H1 (cell line): ENCODE results near the gene GNAI1. TPM values are rescaled to one million over a fixed set of nuclear protein-coding genes. Genes with fewer than 3 reads are reported as not detected.

ENCODE experiments used
- CTBP2 ChIP-seq: IDR thresholded peaks from 2 replicates; pipeline ENCODE4 v1.7.0; 2011; ENCODE audit warnings: borderline replicate concordance, mild to moderate bottlenecking, moderate library complexity, mixed read lengths, low read length; ENCODE audit not compliant: insufficient read depth, insufficient read length
- EP300 ChIP-seq, 2 experiments: IDR thresholded peaks; 1 replicate in 1 of 2; 2 replicates in 1 of 2; pipeline ENCODE4 v1.6.1; 2011 to 2012; ENCODE audit warnings: low read depth in 2 of 2, low read length in 2 of 2, mild to moderate bottlenecking in 2 of 2, borderline replicate concordance in 1 of 2, inconsistent platforms in 1 of 2, moderate library complexity in 1 of 2
- RXRA ChIP-seq: IDR thresholded peaks from 2 replicates; pipeline ENCODE4 v1.6.1; 2011; ENCODE audit warnings: low read depth, mild to moderate bottlenecking, low read length, moderate library complexity; ENCODE audit not compliant: insufficient read depth
- SIX5 ChIP-seq: IDR thresholded peaks from 2 replicates; pipeline ENCODE4 v1.6.1; 2011; ENCODE audit warnings: mild to moderate bottlenecking, low read depth, low read length
- TAF1 ChIP-seq: IDR thresholded peaks from 2 replicates; pipeline ENCODE4 v1.6.1; 2011; ENCODE audit warnings: mild to moderate bottlenecking, low read depth, low read length
- polyA plus RNA-seq, 7 experiments: library from polyadenylated mRNA; depleted of rRNA in 3 of 7; stranded (reverse) in 5 of 7; unstranded in 2 of 7; fragments of >200 nt in 5 of 7; fragments of 200-250 nt in 2 of 7; gene quantifications; 1 replicate in 5 of 7; 2 replicates in 1 of 7; 4 replicates in 1 of 7; pipeline versions ENCODE4 v1.2.1 to v1.2.3, GENCODE V29; 2011 to 2013; ENCODE audit warnings: missing spikeins in 2 of 7, mixed read lengths in 2 of 7
- total RNA-seq: library from RNA; stranded (reverse); fragmentation: NEBNext Ultra II Directional; extraction: Animal tissue kit (Norgen Biotek cat#: 25700); gene quantifications from 2 replicates; pipeline ENCODE4 v1.2.1, GENCODE V29; 2021
- TF ChIP-seq, protein P1 (sequence below): fragments of 300-600 bp; sonication (generic); IDR thresholded peaks from 2 replicates; pipeline ENCODE4 v1.7.1; 2012; ENCODE audit warnings: low read length, moderate library complexity, mild to moderate bottlenecking, inconsistent platforms; ENCODE audit not compliant: insufficient replicate concordance

GNAI1 gene
- total and polyA plus RNA-seq, 2 of the 8 experiments (the other 6 are each of a cell fraction or from before 2014, with no cell fraction given), result 8.0 to 29.5 TPM

DNA sequence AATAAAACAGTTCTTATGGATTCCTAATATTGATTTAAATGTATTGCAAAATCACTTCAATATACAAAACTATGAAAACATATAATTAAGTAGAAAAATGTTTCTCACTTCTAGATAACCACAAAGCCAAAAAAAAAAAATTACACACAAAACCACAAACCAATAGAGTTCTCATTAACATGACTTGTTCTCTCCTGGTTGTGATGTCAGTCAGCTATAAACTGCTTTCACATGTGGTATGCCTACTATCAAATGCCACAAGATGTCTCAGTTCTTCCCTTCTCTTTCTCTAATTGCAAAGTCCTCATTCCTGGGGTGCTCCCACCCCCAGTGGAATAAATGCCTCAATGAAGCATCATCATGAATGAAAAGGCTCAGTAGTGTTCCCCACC, 16.6 kb downstream of the GNAI1 start (continued):
- TF ChIP-seq, protein P1, sequence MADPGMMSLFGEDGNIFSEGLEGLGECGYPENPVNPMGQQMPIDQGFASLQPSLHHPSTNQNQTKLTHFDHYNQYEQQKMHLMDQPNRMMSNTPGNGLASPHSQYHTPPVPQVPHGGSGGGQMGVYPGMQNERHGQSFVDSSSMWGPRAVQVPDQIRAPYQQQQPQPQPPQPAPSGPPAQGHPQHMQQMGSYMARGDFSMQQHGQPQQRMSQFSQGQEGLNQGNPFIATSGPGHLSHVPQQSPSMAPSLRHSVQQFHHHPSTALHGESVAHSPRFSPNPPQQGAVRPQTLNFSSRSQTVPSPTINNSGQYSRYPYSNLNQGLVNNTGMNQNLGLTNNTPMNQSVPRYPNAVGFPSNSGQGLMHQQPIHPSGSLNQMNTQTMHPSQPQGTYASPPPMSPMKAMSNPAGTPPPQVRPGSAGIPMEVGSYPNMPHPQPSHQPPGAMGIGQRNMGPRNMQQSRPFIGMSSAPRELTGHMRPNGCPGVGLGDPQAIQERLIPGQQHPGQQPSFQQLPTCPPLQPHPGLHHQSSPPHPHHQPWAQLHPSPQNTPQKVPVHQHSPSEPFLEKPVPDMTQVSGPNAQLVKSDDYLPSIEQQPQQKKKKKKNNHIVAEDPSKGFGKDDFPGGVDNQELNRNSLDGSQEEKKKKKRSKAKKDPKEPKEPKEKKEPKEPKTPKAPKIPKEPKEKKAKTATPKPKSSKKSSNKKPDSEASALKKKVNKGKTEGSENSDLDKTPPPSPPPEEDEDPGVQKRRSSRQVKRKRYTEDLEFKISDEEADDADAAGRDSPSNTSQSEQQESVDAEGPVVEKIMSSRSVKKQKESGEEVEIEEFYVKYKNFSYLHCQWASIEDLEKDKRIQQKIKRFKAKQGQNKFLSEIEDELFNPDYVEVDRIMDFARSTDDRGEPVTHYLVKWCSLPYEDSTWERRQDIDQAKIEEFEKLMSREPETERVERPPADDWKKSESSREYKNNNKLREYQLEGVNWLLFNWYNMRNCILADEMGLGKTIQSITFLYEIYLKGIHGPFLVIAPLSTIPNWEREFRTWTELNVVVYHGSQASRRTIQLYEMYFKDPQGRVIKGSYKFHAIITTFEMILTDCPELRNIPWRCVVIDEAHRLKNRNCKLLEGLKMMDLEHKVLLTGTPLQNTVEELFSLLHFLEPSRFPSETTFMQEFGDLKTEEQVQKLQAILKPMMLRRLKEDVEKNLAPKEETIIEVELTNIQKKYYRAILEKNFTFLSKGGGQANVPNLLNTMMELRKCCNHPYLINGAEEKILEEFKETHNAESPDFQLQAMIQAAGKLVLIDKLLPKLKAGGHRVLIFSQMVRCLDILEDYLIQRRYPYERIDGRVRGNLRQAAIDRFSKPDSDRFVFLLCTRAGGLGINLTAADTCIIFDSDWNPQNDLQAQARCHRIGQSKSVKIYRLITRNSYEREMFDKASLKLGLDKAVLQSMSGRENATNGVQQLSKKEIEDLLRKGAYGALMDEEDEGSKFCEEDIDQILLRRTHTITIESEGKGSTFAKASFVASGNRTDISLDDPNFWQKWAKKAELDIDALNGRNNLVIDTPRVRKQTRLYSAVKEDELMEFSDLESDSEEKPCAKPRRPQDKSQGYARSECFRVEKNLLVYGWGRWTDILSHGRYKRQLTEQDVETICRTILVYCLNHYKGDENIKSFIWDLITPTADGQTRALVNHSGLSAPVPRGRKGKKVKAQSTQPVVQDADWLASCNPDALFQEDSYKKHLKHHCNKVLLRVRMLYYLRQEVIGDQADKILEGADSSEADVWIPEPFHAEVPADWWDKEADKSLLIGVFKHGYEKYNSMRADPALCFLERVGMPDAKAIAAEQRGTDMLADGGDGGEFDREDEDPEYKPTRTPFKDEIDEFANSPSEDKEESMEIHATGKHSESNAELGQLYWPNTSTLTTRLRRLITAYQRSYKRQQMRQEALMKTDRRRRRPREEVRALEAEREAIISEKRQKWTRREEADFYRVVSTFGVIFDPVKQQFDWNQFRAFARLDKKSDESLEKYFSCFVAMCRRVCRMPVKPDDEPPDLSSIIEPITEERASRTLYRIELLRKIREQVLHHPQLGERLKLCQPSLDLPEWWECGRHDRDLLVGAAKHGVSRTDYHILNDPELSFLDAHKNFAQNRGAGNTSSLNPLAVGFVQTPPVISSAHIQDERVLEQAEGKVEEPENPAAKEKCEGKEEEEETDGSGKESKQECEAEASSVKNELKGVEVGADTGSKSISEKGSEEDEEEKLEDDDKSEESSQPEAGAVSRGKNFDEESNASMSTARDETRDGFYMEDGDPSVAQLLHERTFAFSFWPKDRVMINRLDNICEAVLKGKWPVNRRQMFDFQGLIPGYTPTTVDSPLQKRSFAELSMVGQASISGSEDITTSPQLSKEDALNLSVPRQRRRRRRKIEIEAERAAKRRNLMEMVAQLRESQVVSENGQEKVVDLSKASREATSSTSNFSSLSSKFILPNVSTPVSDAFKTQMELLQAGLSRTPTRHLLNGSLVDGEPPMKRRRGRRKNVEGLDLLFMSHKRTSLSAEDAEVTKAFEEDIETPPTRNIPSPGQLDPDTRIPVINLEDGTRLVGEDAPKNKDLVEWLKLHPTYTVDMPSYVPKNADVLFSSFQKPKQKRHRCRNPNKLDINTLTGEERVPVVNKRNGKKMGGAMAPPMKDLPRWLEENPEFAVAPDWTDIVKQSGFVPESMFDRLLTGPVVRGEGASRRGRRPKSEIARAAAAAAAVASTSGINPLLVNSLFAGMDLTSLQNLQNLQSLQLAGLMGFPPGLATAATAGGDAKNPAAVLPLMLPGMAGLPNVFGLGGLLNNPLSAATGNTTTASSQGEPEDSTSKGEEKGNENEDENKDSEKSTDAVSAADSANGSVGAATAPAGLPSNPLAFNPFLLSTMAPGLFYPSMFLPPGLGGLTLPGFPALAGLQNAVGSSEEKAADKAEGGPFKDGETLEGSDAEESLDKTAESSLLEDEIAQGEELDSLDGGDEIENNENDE, result no peak
- no peak for TF ChIP-seq TAF1
- no peak for TF ChIP-seq EP300 (IDR thresholded peaks at IDR 0.05; ENCODE audit: borderline replicate concordance in 1 of 2, low read depth in 2 of 2, low read length in 2 of 2)
- TF ChIP-seq SIX5, result no peak
- TF ChIP-seq RXRA, result no peak
- TF ChIP-seq CTBP2, result no peak
